Lower leg skin (tissue), 3 donors: ENCODE measurements around the gene TMEM234.

Source experiments
- CTCF ChIP-seq, 3 donors: fragments of 450-650 bp; IDR thresholded peaks; one replicate each; pipeline ENCODE4 v1.5.1; 2016; ENCODE audit warnings: antibody characterized with exemption in 3 of 3, mild to moderate bottlenecking in 3 of 3, moderate library complexity in 2 of 3
- POLR2A ChIP-seq, 2 donors: fragments of 450-650 bp; IDR thresholded peaks; one replicate each; pipeline ENCODE4 v1.6.1; 2016 to 2017; ENCODE audit warnings: antibody characterized with exemption in 2 of 2, mild to moderate bottlenecking in 1 of 2, moderate library complexity in 1 of 2

- TF ChIP-seq POLR2A (IDR thresholded peaks at IDR 0.05) (no peak), CTCF (IDR thresholded peaks at IDR 0.05) (no peak)
Measured at GRCh38 chr1:32204943-32205361, 17.2 kb downstream of the TMEM234 start.
